ENCODE measurements around the gene BAAT. TPM values are rescaled to one million over a fixed set of nuclear protein-coding genes. Genes with fewer than 3 reads are reported as not detected.

The BAAT gene
- total and polyA plus RNA-seq, 2 of the 4 experiments (the other 2 are of a cell fraction), result not detected

DNA sequence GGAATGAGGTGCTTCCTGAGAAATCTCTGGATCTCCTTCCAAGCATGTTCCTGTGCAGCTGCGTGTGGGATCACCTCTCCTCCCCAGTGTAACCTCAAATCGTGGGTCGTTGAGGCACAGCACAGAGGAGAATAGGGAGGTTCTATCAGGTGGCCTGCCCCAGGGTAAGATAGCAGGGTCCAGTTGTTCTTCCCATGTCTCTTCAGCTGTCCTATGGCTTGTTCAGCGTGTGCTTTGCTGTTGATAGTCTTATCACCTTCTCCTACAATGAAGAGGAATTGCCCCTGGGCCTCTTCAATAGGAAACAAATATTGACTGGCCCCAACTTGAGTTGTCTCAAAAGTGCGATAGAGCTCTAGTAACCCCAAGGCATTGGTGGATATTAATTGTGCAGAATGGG is 22.4 kb downstream of the BAAT start:
- BruUV-seq (replicated peaks), result no TSS peak
- no peak overlapping the region for H3K14ac ChIP-seq (replicated peaks; ENCODE audit: low read depth, low read length)
- no peaks in the 10 kb centered on the region for H3K4me1 ChIP-seq (ENCODE audit: control insufficient read depth, insufficient read depth, low read length)
- intact Hi-C loops (cut with micrococcal nuclease), result no loop called here
- H4K5ac ChIP-seq (ENCODE audit: low read depth, low read length), result no peak overlapping the region
- H3K27ac ChIP-seq (ENCODE audit: insufficient read depth, low read length), result no peak overlapping the region
- no peak overlapping the region for H3K4me3 ChIP-seq (ENCODE audit: insufficient read depth, low read depth, low read length)
- H3K9me1 ChIP-seq (ENCODE audit: insufficient read depth, low read length), result no peaks in the 10 kb centered on the region
- POLR2A ChIA-PET (ENCODE audit: unreplicated experiment), result no interaction called here
- H3K56ac ChIP-seq (ENCODE audit: extremely low read depth, insufficient read depth, low read length), result no peak overlapping the region
- no peak for ATAC-seq (ENCODE audit: low read depth)
- no peak for DNase-seq
- no peaks in the 10 kb centered on the region for H4K20me1 ChIP-seq (ENCODE audit: insufficient read depth, low read length)
- no peak for TF ChIP-seq MAZ (IDR thresholded peaks at IDR 0.05; ENCODE audit: borderline replicate concordance, low read depth, low read length)
- H3K27me3 ChIP-seq (ENCODE audit: control insufficient read depth, insufficient read depth, low read length), result no peaks in the 10 kb centered on the region
- no peak overlapping the region for H2BK15ac ChIP-seq (ENCODE audit: low read depth, low read length)
- no peak overlapping the region for H4K91ac ChIP-seq (ENCODE audit: insufficient read depth, low read depth, low read length)
- H3K18ac ChIP-seq (ENCODE audit: low read depth, low read length), result no peak overlapping the region
- no peak overlapping the region for H3K23ac ChIP-seq (ENCODE audit: low read depth, low read length)
- no peak overlapping the region for H3K4ac ChIP-seq (ENCODE audit: low read depth, low read length)
- H2AK5ac ChIP-seq (ENCODE audit: low read depth, low read length), result no peak overlapping the region
- CTCF ChIA-PET, result no interaction called here
- no peaks in the 10 kb centered on the region for H3K36me3 ChIP-seq (ENCODE audit: control insufficient read depth, insufficient read depth, low read length)
- no peak overlapping the region for H3K9ac ChIP-seq (ENCODE audit: low read depth, low read length)
- H3K79me1 ChIP-seq (ENCODE audit: low read depth in 1 of 2, low read length in 2 of 2), result no peaks in the 10 kb centered on the region
- in situ Hi-C loops (cut with MboI; ENCODE audit: low sequenced_read_pairs), result no loop called here
- no peak overlapping the region for H4K8ac ChIP-seq (ENCODE audit: low read depth in 2 of 2, low read length in 2 of 2)
- dilution Hi-C loops (cut with HindIII; ENCODE audit: low sequenced_read_pairs, unreplicated experiment), result no loop called here
- no peak overlapping the region for H3K4me2 ChIP-seq (ENCODE audit: low read depth, low read length)
- 100% methylated on average over 1 of the region's 5 CpGs; no CpG with 5 or more reads in 1 of the 2 experiments for WGBS, 2 experiments (ENCODE audit: extremely low coverage in 2 of 2, insufficient read length in 1 of 2)
- no peaks in the 10 kb centered on the region for H3K9me3 ChIP-seq (ENCODE audit: control insufficient read depth, insufficient read depth, low read length)
- H2BK5ac ChIP-seq (ENCODE audit: low read depth, low read length, poor library complexity, severe bottlenecking), result no peak overlapping the region
- no peak overlapping the region for H2BK120ac ChIP-seq (ENCODE audit: low read depth, low read length)
- H2BK20ac ChIP-seq (ENCODE audit: low read depth, low read length), result no peak overlapping the region
- no peak overlapping the region for H2AFZ ChIP-seq (replicated peaks; ENCODE audit: low read length, poor library complexity)
- H2AK9ac ChIP-seq (replicated peaks; ENCODE audit: low read depth, low read length, poor library complexity), result no peak overlapping the region

Measured in IMR-90 (cell line).